GM23248 (cell line): ENCODE data around the gene NDUFA5.

ENCODE experiments used
- EZH2 ChIP-seq: fragments of 200-600 bp; sonication (generic); IDR thresholded peaks from 2 replicates; pipeline ENCODE4 v1.6.1; 2018; ENCODE audit warnings: antibody characterized with exemption, mild to moderate bottlenecking; ENCODE audit not compliant: insufficient read depth, poor library complexity, severe bottlenecking
- EZH2phosphoT487 ChIP-seq: fragments of 200-600 bp; sonication (generic); IDR thresholded peaks from 2 replicates; pipeline ENCODE4 v1.6.1; 2018; ENCODE audit warnings: antibody characterized with exemption, moderate library complexity, mild to moderate bottlenecking, low read depth; ENCODE audit not compliant: insufficient read depth

GRCh38 chr7:123499211-123499970 is 58.2 kb downstream of the NDUFA5 start:
- TF ChIP-seq EZH2 (no peak), EZH2phosphoT487 (no peak)
